Common myeloid progenitor, CD34-positive (primary cell): ENCODE measurements around the gene CADPS2.

ENCODE experiments used
- CTCF ChIA-PET: fragments of 350-600 bp; sonication (Branson Sonifier 250); formaldehyde crosslinking; loops from one replicate; lab custom pipeline; 2021; ENCODE audit warnings: antibody characterized with exemption; lab: Charles Lee
- POLR2A ChIA-PET: fragments of 350-600 bp; sonication (Branson Sonifier 250); formaldehyde crosslinking; loops from one replicate; lab custom pipeline; 2021; ENCODE audit warnings: antibody characterized with exemption; lab: Charles Lee
- DNase-seq, 3 donors: peaks; one replicate each; pipeline versions ENCODE4 v3.0.0 to v3.0.0-alpha.2; 2013
- H3K27ac ChIP-seq, 2 experiments: 1 replicate in 1 of 2; 2 replicates in 1 of 2; pipeline ENCODE4 v1.7.0; 2013; ENCODE audit warnings: inconsistent platforms in 2 of 2, low read length in 2 of 2, mild to moderate bottlenecking in 2 of 2, low read depth in 1 of 2, moderate library complexity in 1 of 2; ENCODE audit not compliant: severe bottlenecking in 2 of 2, insufficient read depth in 1 of 2, poor library complexity in 1 of 2
- H3K27me3 ChIP-seq, 5 experiments: replicated peaks in 2 of 5; 1 replicate in 3 of 5; 2 replicates in 2 of 5; pipeline versions ENCODE4 v1.6.1 to v1.7.0; 2013; ENCODE audit warnings: low read length in 4 of 5, mild to moderate bottlenecking in 2 of 5, moderate library complexity in 2 of 5, inconsistent platforms in 1 of 5; ENCODE audit not compliant: insufficient read depth in 5 of 5, control insufficient read depth in 4 of 5
- H3K36me3 ChIP-seq, 4 experiments: 1 replicate in 2 of 4; 2 replicates in 2 of 4; pipeline versions ENCODE4 v1.6.1 to v1.7.0; 2013; ENCODE audit warnings: low read length in 3 of 4, control low read depth in 1 of 4, mild to moderate bottlenecking in 1 of 4; ENCODE audit not compliant: control insufficient read depth in 4 of 4, insufficient read depth in 4 of 4
- H3K4me1 ChIP-seq, 4 experiments: 1 replicate in 3 of 4; 2 replicates in 1 of 4; pipeline versions ENCODE4 v1.6.1 to v1.7.1; 2013; ENCODE audit warnings: low read length in 3 of 4, mild to moderate bottlenecking in 3 of 4, control low read depth in 1 of 4, inconsistent platforms in 1 of 4, moderate library complexity in 1 of 4; ENCODE audit not compliant: control insufficient read depth in 4 of 4, insufficient read depth in 4 of 4; ENCODE audit errors: control extremely low read depth in 1 of 4
- H3K4me3 ChIP-seq, 7 experiments: 1 replicate in 4 of 7; 2 replicates in 3 of 7; pipeline versions ENCODE4 v1.5.1 to v1.7.0; 2013; ENCODE audit warnings: mild to moderate bottlenecking in 7 of 7, low read length in 6 of 7, moderate library complexity in 6 of 7, inconsistent platforms in 2 of 7, low read depth in 2 of 7, control low read depth in 1 of 7; ENCODE audit not compliant: insufficient read depth in 4 of 7, control insufficient read depth in 1 of 7; ENCODE audit errors: extremely low read depth in 1 of 7
- H3K9me3 ChIP-seq, 5 experiments: 1 replicate in 4 of 5; 2 replicates in 1 of 5; pipeline versions ENCODE4 v1.6.1 to v1.7.1; 2013; ENCODE audit warnings: low read length in 4 of 5, mild to moderate bottlenecking in 2 of 5, inconsistent platforms in 1 of 5, low read depth in 1 of 5, moderate library complexity in 1 of 5; ENCODE audit not compliant: control insufficient read depth in 4 of 5, insufficient read depth in 2 of 5; ENCODE audit errors: control extremely low read depth in 1 of 5
- WGBS: methylation state at CpG from one replicate; pipeline ENCODE4 v1.1.5; 2013; ENCODE audit not compliant: insufficient coverage; 5-methylcytosine and 5-hydroxymethylcytosine counted together

Gene CADPS2

GRCh38 chr7:122883049-122883680 is 3.1 kb downstream of the CADPS2 start:
- ChIA-PET CTCF (no interaction called here), POLR2A (no interaction called here)
- no peaks in the 10 kb centered on the region for H3K36me3 ChIP-seq
- peaks cover 21 to 62% (median 23%) of the 10 kb centered on the region in 5 experiments for H3K27me3 ChIP-seq
- WGBS, result 100% methylated on average over 2 of the region's 3 CpGs
- H3K4me3 ChIP-seq, result no peak overlapping the region
- DNase-seq, result no peak
- H3K9me3 ChIP-seq, result no peaks in the 10 kb centered on the region
- H3K27ac ChIP-seq, result no peak overlapping the region
- H3K4me1 ChIP-seq, result peaks cover 0 to 19% (median 15%) of the 10 kb centered on the region in 4 experiments

GRCh38 chr7:122881324-122881723 is 4.9 kb downstream of the CADPS2 start:
- H3K27ac ChIP-seq, result no peak overlapping the region
- H3K9me3 ChIP-seq, result no peaks in the 10 kb centered on the region
- H3K4me1 ChIP-seq, result peaks cover 0 to 8% (median 7%) of the 10 kb centered on the region in 4 experiments
- POLR2A ChIA-PET, result no interaction called here
- H3K36me3 ChIP-seq, result no peaks in the 10 kb centered on the region
- peaks cover 10 to 45% (median 16%) of the 10 kb centered on the region in 5 experiments for H3K27me3 ChIP-seq
- WGBS, result 100% methylated on average over 1 of the region's 1 CpG
- CTCF ChIA-PET, result no interaction called here
- no peak for DNase-seq
- H3K4me3 ChIP-seq, result no peak overlapping the region

- DNase-seq, result no peak
- Histone ChIP-seq H3K9me3 (peaks cover 0 to 7% (median 1%) of the 10 kb centered on the region in 5 experiments), H3K36me3 (no peaks in the 10 kb centered on the region), H3K4me3 (no peak overlapping the region), H3K27ac (no peak overlapping the region), H3K27me3 (no peaks in the 10 kb centered on the region), H3K4me1 (no peaks in the 10 kb centered on the region)
- no CpG with 5 or more reads among the region's 1 CpG for WGBS
- CTCF ChIA-PET, result interaction anchor here (1.5 kb wide), 1 partner anchor 9 kb away, joined by 3 read pairs; no protein-coding TSS in a partner anchor
- POLR2A ChIA-PET, result no interaction called here
Measured at GRCh38 chr7:122869260-122869659, 17.0 kb downstream of the CADPS2 start.

GRCh38 chr7:122867471-122867980 is 18.7 kb downstream of the CADPS2 start:
- no peaks in the 10 kb centered on the region for H3K27me3 ChIP-seq
- CTCF ChIA-PET, result no interaction called here
- no peak overlapping the region for H3K4me3 ChIP-seq
- no peak overlapping the region for H3K27ac ChIP-seq
- DNase-seq, result no peak
- POLR2A ChIA-PET, result no interaction called here
- no peaks in the 10 kb centered on the region for H3K4me1 ChIP-seq
- peaks cover 0 to 7% (median 1%) of the 10 kb centered on the region in 5 experiments for H3K9me3 ChIP-seq
- no peaks in the 10 kb centered on the region for H3K36me3 ChIP-seq

GRCh38 chr7:122864838-122865237 is 21.4 kb downstream of the CADPS2 start:
- Histone ChIP-seq H3K9me3 (peaks cover 0 to 7% (median 1%) of the 10 kb centered on the region in 5 experiments), H3K27ac (no peak overlapping the region), H3K4me1 (no peaks in the 10 kb centered on the region), H3K36me3 (no peaks in the 10 kb centered on the region), H3K27me3 (no peaks in the 10 kb centered on the region), H3K4me3 (no peak overlapping the region)
- POLR2A ChIA-PET, result no interaction called here
- WGBS, result 75% methylated on average over 2 of the region's 3 CpGs
- no peak for DNase-seq
- CTCF ChIA-PET, result no interaction called here

- Histone ChIP-seq H3K9me3 (peaks cover 0 to 3% (median 1%) of the 10 kb centered on the region in 5 experiments), H3K36me3 (no peaks in the 10 kb centered on the region), H3K27ac (no peak overlapping the region), H3K27me3 (no peaks in the 10 kb centered on the region), H3K4me3 (no peak overlapping the region), H3K4me1 (no peaks in the 10 kb centered on the region)
- POLR2A ChIA-PET, result no interaction called here
- WGBS, result no CpG with 5 or more reads among the region's 2 CpGs
- CTCF ChIA-PET, result no interaction called here
- no peak for DNase-seq
Measured at GRCh38 chr7:122864016-122864415, 22.2 kb downstream of the CADPS2 start.

GRCh38 chr7:122858320-122858719 is 27.9 kb downstream of the CADPS2 start:
- Histone ChIP-seq H3K4me3 (no peak overlapping the region), H3K4me1 (no peaks in the 10 kb centered on the region), H3K27me3 (no peaks in the 10 kb centered on the region), H3K9me3 (no peaks in the 10 kb centered on the region), H3K36me3 (no peaks in the 10 kb centered on the region), H3K27ac (no peak overlapping the region)
- no peak for DNase-seq
- no CpG with 5 or more reads among the region's 3 CpGs for WGBS
- POLR2A ChIA-PET, result no interaction called here
- CTCF ChIA-PET, result no interaction called here
